ENCODE data around the gene PDPK1.
"Not testable (repeated sequence)": the region's sequence is repeated elsewhere in the genome, so short reads cannot be mapped to it uniquely, and the experiment has no call there.

Gene PDPK1

GRCh38 chr16:2550283-2550878, 12.6 kb downstream of the PDPK1 start:
- not testable (repeated sequence) for DNase-seq

- peak; percentile 34 for DNase-seq
These were observed 13.6 kb downstream of the PDPK1 start for GRCh38 chr16:2551420-2551889.

GRCh38 chr16:2554709-2555425, 17.0 kb downstream of the PDPK1 start:
- DNase-seq = not testable (repeated sequence)

- DNase-seq = not testable (repeated sequence)
These were observed 19.3 kb downstream of the PDPK1 start for GRCh38 chr16:2557150-2557549.

- DNase-seq = not testable (repeated sequence)
These were observed 22.4 kb downstream of the PDPK1 start for GRCh38 chr16:2560131-2560797.

- DNase-seq = not testable (repeated sequence)
These were observed 22.9 kb downstream of the PDPK1 start for GRCh38 chr16:2560798-2561133.

GRCh38 chr16:2567506-2567905, 29.7 kb downstream of the PDPK1 start:
- DNase-seq = not testable (repeated sequence)

GRCh38 chr16:2568573-2568972, 30.8 kb downstream of the PDPK1 start:
- DNase-seq = not testable (repeated sequence)

- DNase-seq = not testable (repeated sequence)
These were observed 34.9 kb downstream of the PDPK1 start for GRCh38 chr16:2572704-2573103.

- DNase-seq = not testable (repeated sequence)
These were observed 38.0 kb downstream of the PDPK1 start for GRCh38 chr16:2575839-2576238.

- not testable (repeated sequence) for DNase-seq
These were observed 39.2 kb downstream of the PDPK1 start for GRCh38 chr16:2577044-2577443.

- DNase-seq = not testable (repeated sequence)
These were observed 41.1 kb downstream of the PDPK1 start for GRCh38 chr16:2578905-2579304.

GRCh38 chr16:2580143-2580542, 42.3 kb downstream of the PDPK1 start:
- not testable (repeated sequence) for DNase-seq

GRCh38 chr16:2580818-2581217, 43.0 kb downstream of the PDPK1 start:
- DNase-seq = not testable (repeated sequence)

GRCh38 chr16:2584729-2585650, 47.2 kb downstream of the PDPK1 start:
- no peak for DNase-seq

- DNase-seq = no peak
These were observed 47.8 kb downstream of the PDPK1 start for GRCh38 chr16:2585651-2586081.

- no peak for DNase-seq
These were observed 48.4 kb downstream of the PDPK1 start for GRCh38 chr16:2586241-2586640.

- no peak for DNase-seq
These were observed 49.2 kb downstream of the PDPK1 start for GRCh38 chr16:2586901-2587480.

- DNase-seq = no peak
These were observed 50.2 kb downstream of the PDPK1 start for GRCh38 chr16:2587891-2588565.

GRCh38 chr16:2591476-2592240, 53.8 kb downstream of the PDPK1 start:
- no peak for DNase-seq

GRCh38 chr16:2592786-2593185, 55.0 kb downstream of the PDPK1 start:
- no peak for DNase-seq

Data from HCEC 1CT (cell line).